PC-9 (cell line): ENCODE results near the gene PPCDC. TPM values are rescaled to one million over a fixed set of nuclear protein-coding genes. Genes with fewer than 3 reads are reported as not detected.

ENCODE experiments used
- BruUV-seq: library from RNA; stranded (reverse); fragments of 400-500 nt; replicated peaks from 2 replicates; lab custom pipeline; 2021; lab: Mats Ljungman, UMichigan
- CTCF ChIA-PET: fragments of 300-600 bp; sonication (Branson Sonifier 250); formaldehyde crosslinking; loops from one replicate; lab custom pipeline; 2022; ENCODE audit warnings: antibody characterized with exemption; lab: Charles Lee
- POLR2A ChIA-PET: fragments of 300-600 bp; sonication (Branson Sonifier 250); formaldehyde crosslinking; loops from one replicate; lab custom pipeline; 2022; ENCODE audit warnings: antibody characterized with exemption; ENCODE audit not compliant: unreplicated experiment; lab: Charles Lee
- DNase-seq, 2 experiments: peaks; one replicate each; pipeline versions ENCODE4 v3.0.0 to v3.0.0-alpha.2; 2015 to 2022; ENCODE audit warnings: mixed read lengths in 1 of 2
- H2AFZ ChIP-seq: fragments of 200-600 bp; sonication (generic); 2 replicates; pipeline ENCODE4 v1.8.1; 2017; ENCODE audit warnings: antibody characterized with exemption
- H3F3A ChIP-seq: fragments of 200-600 bp; sonication (generic); 2 replicates; pipeline ENCODE4 v1.8.1; 2017; ENCODE audit warnings: antibody characterized with exemption, mild to moderate bottlenecking, low read depth; ENCODE audit not compliant: insufficient read depth
- H3K27ac ChIP-seq: fragments of 200-600 bp; sonication (generic); 2 replicates; pipeline ENCODE4 v1.6.1; 2016; ENCODE audit warnings: mixed run types
- H3K27me3 ChIP-seq: fragments of 200-600 bp; sonication (generic); 2 replicates; pipeline ENCODE4 v1.6.1; 2016; ENCODE audit warnings: low read depth, mixed run types; ENCODE audit not compliant: insufficient read depth
- H3K36me3 ChIP-seq: fragments of 200-600 bp; sonication (generic); 2 replicates; pipeline ENCODE4 v1.6.1; 2016; ENCODE audit warnings: low read depth, mixed run types
- H3K4me1 ChIP-seq: fragments of 200-600 bp; sonication (generic); replicated peaks from 2 replicates; pipeline ENCODE4 v1.6.1; 2016; ENCODE audit warnings: mixed run types; ENCODE audit not compliant: insufficient read depth
- H3K4me2 ChIP-seq: fragments of 200-600 bp; sonication (generic); 2 replicates; pipeline ENCODE4 v1.6.1; 2017; ENCODE audit warnings: mixed run types
- H3K4me3 ChIP-seq: fragments of 200-600 bp; sonication (generic); 2 replicates; pipeline ENCODE4 v1.6.1; 2016; ENCODE audit warnings: mixed run types
- H3K79me2 ChIP-seq: fragments of 200-600 bp; sonication (generic); 2 replicates; pipeline ENCODE4 v1.6.1; 2017; ENCODE audit warnings: low read depth, mixed run types
- H3K9me2 ChIP-seq: fragments of 200-600 bp; sonication (generic); 2 replicates; pipeline ENCODE4 v1.8.1; 2017; ENCODE audit warnings: mild to moderate bottlenecking; ENCODE audit not compliant: insufficient read depth
- H3K9me3 ChIP-seq: fragments of 200-600 bp; sonication (generic); 2 replicates; pipeline ENCODE4 v1.8.1; 2016; ENCODE audit warnings: low read depth; ENCODE audit not compliant: insufficient read depth
- H4K20me1 ChIP-seq: fragments of 200-600 bp; sonication (generic); 2 replicates; pipeline ENCODE4 v1.8.1; 2017; ENCODE audit not compliant: insufficient read depth
- EZH2 ChIP-seq: fragments of 200-600 bp; sonication (generic); IDR thresholded peaks from 2 replicates; pipeline ENCODE4 v1.8.0; 2017; ENCODE audit warnings: antibody characterized with exemption, low read depth
- intact Hi-C: fragments of 100-400 bp; cut with micrococcal nuclease; formaldehyde crosslinking; loops from one replicate; pipeline ENCODE4 v1.10.0; 2022; ENCODE audit not compliant: unreplicated experiment
- total RNA-seq: library from RNA; stranded (reverse); gene quantifications from 2 replicates; pipeline ENCODE4 v1.2.3, GENCODE V29; 2021
- TF ChIP-seq, protein P1 (sequence below): fragments of 200-600 bp; sonication (generic); conservative IDR thresholded peaks from 2 replicates; pipeline ENCODE4 v1.6.1; 2017; ENCODE audit warnings: mixed run types, antibody characterized with exemption, mild to moderate bottlenecking, moderate library complexity

PPCDC gene
- total RNA-seq, 1 experiment from 2014 or later, result 24.4 TPM

DNA sequence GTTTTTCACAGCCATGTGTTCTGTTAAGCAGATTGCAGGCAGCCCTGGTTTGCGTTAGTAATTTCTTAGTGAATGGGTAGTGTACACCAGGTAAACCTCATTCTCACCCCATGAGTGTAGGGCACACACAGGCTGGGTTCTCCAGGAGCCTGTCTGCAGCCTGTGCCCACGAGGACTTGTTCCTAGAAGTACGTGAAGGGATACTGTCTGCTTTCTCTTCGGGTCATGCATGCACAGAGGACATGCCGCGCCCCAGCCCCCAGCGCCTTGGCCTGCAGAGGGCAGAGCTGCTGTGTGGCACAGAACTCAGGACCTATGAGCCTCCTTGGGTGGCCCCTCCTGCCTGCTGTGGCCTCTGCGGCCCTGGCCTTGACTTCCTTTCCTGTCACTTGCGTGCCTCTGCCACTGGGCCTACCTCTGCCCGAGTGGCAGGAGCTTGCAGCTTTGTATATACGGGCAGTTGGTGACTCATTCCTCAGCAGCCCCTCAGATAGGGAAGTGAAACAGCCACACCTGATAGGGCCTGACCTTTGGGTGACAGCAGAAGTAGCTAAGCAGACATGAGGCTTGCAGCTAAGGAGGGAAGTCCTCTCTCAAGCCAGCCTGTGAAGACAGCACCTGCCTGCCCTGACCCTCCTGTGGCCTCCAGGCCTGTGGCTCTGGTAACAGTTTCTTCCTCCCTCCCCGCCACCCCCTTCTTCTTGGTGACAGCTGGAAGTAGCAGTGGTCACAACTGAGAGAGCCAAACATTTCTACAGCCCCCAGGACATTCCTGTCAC lies 19.5 kb downstream of the PPCDC start:
- H3K27ac ChIP-seq, result peak overlapping the region; percentile 99
- intact Hi-C loops, result loop anchor here (1.0 to 5.0 kb wide), 8 partner anchors 14 to 624 kb away; no protein-coding TSS in a partner anchor

DNA sequence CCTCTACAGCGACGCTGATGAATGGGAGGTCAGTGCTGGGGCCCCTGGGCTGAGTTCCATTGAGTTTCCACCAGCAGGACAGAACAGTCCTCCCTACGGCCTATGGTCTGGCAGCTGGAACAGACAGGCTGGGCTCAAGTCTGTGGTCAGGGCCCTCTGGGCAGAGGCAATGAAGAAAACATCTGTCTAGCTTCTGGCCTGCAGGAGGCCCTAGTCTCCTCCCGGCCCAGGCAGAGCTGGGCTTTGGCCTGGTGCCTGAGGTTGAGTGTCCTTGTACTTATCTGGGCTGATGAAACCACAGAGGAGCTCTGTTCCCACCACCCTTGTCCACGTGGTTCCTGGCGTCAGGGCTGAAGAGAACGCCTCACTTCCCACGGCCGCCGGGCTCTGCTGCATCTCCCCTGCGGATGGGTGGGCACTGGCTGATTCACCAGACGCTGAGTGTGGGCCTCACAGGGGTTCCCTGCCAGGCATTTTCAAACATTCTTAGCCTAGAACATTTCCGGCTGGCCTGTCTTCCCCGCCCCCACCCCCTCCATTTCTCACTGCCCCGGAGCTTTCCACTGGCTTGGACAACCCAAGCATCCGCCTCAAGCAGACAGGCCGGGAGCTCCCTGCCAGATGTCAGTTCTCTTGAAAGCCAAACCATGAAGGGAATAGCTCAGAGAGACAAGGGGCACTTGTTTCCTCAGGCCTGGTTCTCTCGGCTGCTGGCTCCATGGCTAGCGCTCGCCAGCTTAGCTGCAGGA lies 20.3 kb downstream of the PPCDC start:
- POLR2A ChIA-PET, result interaction anchor here (0.5 to 2.0 kb wide), 11 partner anchors 15 to 173 kb away, joined by 3 to 20 read pairs (median 7); partner anchors contain the start of gene C15orf39
- peak; percentile 84 to 89 for DNase-seq
- no peak overlapping the region for H2AFZ ChIP-seq
- H3K36me3 ChIP-seq, result no peaks in the 10 kb centered on the region
- no peaks in the 10 kb centered on the region for H4K20me1 ChIP-seq
- no peaks in the 10 kb centered on the region for H3K27me3 ChIP-seq
- TF ChIP-seq, protein P1, sequence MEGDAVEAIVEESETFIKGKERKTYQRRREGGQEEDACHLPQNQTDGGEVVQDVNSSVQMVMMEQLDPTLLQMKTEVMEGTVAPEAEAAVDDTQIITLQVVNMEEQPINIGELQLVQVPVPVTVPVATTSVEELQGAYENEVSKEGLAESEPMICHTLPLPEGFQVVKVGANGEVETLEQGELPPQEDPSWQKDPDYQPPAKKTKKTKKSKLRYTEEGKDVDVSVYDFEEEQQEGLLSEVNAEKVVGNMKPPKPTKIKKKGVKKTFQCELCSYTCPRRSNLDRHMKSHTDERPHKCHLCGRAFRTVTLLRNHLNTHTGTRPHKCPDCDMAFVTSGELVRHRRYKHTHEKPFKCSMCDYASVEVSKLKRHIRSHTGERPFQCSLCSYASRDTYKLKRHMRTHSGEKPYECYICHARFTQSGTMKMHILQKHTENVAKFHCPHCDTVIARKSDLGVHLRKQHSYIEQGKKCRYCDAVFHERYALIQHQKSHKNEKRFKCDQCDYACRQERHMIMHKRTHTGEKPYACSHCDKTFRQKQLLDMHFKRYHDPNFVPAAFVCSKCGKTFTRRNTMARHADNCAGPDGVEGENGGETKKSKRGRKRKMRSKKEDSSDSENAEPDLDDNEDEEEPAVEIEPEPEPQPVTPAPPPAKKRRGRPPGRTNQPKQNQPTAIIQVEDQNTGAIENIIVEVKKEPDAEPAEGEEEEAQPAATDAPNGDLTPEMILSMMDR, result peak; percentile 40; the same call in 1 of the 2 replicates
- TF ChIP-seq EZH2, result no peak
- H3F3A ChIP-seq, result peaks cover 51% of the 10 kb centered on the region
- peak overlapping the region; percentile 99 for H3K27ac ChIP-seq
- CTCF ChIA-PET, result interaction anchor here (0.5 to 2.4 kb wide), 16 partner anchors 10 to 757 kb away, joined by 3 to 23 read pairs (median 4); partner anchors contain the start of gene C15orf39
- peak overlapping the region; percentile 68 for H3K4me2 ChIP-seq
- peaks cover 54% of the 10 kb centered on the region for H3K79me2 ChIP-seq
- H3K4me3 ChIP-seq, result no peak overlapping the region
- no peaks in the 10 kb centered on the region for H3K9me3 ChIP-seq
- no TSS peak for BruUV-seq
- intact Hi-C loops, result loop anchor here (1.0 to 5.0 kb wide), 8 partner anchors 15 to 624 kb away; no protein-coding TSS in a partner anchor
- peaks cover 80% of the 10 kb centered on the region for H3K4me1 ChIP-seq
- H3K9me2 ChIP-seq, result no peaks in the 10 kb centered on the region

More for the DNA sequence above, 19.5 kb downstream of the PPCDC start:
- no peaks in the 10 kb centered on the region for H3K27me3 ChIP-seq
- no peaks in the 10 kb centered on the region for H3K36me3 ChIP-seq
- H3K9me2 ChIP-seq, result no peaks in the 10 kb centered on the region
- no peak overlapping the region; the same call in 1 of the 2 replicates for H3K4me3 ChIP-seq
- TF ChIP-seq, protein P1, result peak; percentile 73
- no peak for TF ChIP-seq EZH2
- ChIA-PET CTCF (interaction anchor here (0.6 to 2.4 kb wide), 14 partner anchors 15 to 758 kb away, joined by 3 to 23 read pairs (median 4); partner anchors contain the start of gene C15orf39), POLR2A (interaction anchor here (0.5 to 2.0 kb wide), 9 partner anchors 15 to 174 kb away, joined by 4 to 20 read pairs (median 7); partner anchors contain the start of gene C15orf39)
- peaks cover 54% of the 10 kb centered on the region for H3K79me2 ChIP-seq
- peak overlapping the region; percentile 68 for H3K4me2 ChIP-seq
- no peaks in the 10 kb centered on the region for H4K20me1 ChIP-seq
- H2AFZ ChIP-seq, result no peak overlapping the region
- TSS peak; percentile 19 for BruUV-seq
- H3K4me1 ChIP-seq, result peaks cover 82% of the 10 kb centered on the region
- peak; percentile 93 to 99 for DNase-seq
- H3F3A ChIP-seq, result peaks cover 50% of the 10 kb centered on the region
- no peaks in the 10 kb centered on the region for H3K9me3 ChIP-seq
